BLaER1 (cell line): Measurements from ENCODE around the gene TCF12.

Experiments
- H3K27ac ChIP-seq: shearing (Covaris generic); formaldehyde crosslinking; 2 replicates; pipeline ENCODE4 v1.8.1; 2022
- H3K27me3 ChIP-seq: shearing (Covaris generic); formaldehyde crosslinking; 2 replicates; pipeline ENCODE4 v1.8.1; 2022
- H3K36me3 ChIP-seq: shearing (Covaris generic); formaldehyde crosslinking; 2 replicates; pipeline ENCODE4 v1.8.1; 2022
- H3K4me1 ChIP-seq: shearing (Covaris generic); formaldehyde crosslinking; 2 replicates; pipeline ENCODE4 v1.8.1; 2022
- H3K4me2 ChIP-seq: shearing (Covaris generic); formaldehyde crosslinking; 2 replicates; pipeline ENCODE4 v1.8.1; 2022
- H3K4me3 ChIP-seq: shearing (Covaris generic); formaldehyde crosslinking; 2 replicates; pipeline ENCODE4 v1.8.1; 2022
- H3K9ac ChIP-seq: shearing (Covaris generic); formaldehyde crosslinking; 2 replicates; pipeline ENCODE4 v1.8.1; 2022
- H3K9me3 ChIP-seq: shearing (Covaris generic); formaldehyde crosslinking; 2 replicates; pipeline ENCODE4 v1.8.1; 2022
- H4K20me1 ChIP-seq: shearing (Covaris generic); formaldehyde crosslinking; 2 replicates; pipeline ENCODE4 v1.8.1; 2022
- Cebpa-rat ChIP-seq: shearing (Covaris generic); IDR thresholded peaks from 2 replicates; pipeline ENCODE4 v1.8.1; 2022

Gene TCF12

DNA sequence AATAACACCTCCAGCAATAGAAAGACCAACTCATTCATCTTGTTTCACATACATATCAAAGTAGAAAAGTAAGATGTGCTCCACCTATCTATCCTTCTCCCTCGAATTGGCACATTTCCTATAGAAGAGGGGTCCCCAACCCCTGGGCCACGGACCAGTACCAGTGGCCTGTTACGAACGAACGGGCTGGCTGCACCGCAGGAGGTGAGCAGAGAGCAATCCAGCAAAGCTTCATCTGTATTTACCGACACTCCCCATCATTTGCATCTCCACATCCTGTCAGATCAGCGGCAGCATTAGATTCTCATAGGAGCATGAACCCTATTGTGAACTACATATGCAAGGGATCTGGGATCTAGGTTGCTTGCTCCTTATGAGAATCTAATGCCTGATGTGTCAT is 362.9 kb downstream of the TCF12 start:
- Histone ChIP-seq H4K20me1 (no peaks in the 10 kb centered on the region), H3K9me3 (no peaks in the 10 kb centered on the region), H3K4me1 (peaks cover 32% of the 10 kb centered on the region), H3K27ac (no peak overlapping the region), H3K27me3 (no peaks in the 10 kb centered on the region), H3K9ac (no peak overlapping the region), H3K4me3 (no peak overlapping the region), H3K36me3 (peaks cover 70% of the 10 kb centered on the region), H3K4me2 (no peak overlapping the region)
- no peak for TF ChIP-seq Cebpa-rat

DNA sequence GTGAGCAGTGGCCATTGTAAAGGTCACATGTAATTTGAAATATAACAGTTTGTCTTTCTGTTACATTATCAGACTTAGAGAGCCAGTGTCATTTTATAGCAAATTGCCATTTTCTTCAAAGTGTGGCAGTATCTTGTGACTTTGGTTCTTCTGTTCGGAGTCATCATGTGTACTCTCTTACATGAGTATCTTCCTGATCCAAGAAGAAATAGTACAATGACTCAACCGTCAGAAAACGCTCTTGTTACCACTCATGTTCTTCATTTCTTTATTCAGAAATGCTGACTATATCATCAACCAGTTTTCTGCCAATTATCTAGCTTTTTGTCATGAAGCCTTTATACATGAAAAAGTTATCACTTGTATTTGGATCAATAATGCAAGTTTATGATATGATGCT is 364.2 kb downstream of the TCF12 start:
- no peak overlapping the region for H3K27ac ChIP-seq
- H4K20me1 ChIP-seq = no peaks in the 10 kb centered on the region

DNA sequence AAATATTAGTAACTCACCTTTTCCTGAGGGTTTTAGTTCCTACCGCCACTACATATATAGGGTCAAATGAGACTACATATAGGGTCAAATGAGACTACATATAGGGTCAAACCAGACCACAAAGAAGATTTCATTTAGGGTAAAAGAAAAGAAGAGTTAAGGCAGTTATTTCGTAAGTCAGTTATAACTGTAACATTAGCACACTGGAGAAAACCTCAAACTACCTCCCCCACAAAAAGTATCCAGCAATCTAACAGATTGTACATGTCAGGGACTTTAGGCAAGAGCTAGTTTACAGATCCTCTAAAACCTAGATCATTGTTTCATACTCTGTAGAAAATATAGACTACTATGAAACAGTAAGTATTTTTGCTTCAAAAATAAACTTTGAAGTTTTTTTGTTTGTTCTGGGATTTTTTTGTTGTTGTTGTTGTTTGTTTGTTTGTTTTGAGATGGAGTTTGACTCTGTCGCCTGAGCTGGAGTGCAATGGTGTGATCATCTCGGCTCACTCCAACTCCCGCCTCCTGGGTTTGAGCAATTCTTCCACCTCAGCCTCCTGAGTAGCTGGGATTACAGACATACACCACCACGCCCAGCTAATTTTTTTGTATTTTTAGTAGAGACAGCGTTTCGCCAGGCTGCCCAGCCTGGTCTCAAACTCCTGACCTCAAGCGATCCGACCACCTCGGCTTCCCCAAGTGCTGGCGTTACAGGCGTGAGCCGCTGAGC is 365.5 kb downstream of the TCF12 start:
- no peaks in the 10 kb centered on the region for H4K20me1 ChIP-seq
- H3K9me3 ChIP-seq = no peaks in the 10 kb centered on the region
- TF ChIP-seq Cebpa-rat = no peak
- H3K4me1 ChIP-seq = peaks cover 32% of the 10 kb centered on the region
- peak overlapping the region; percentile 61 for H3K27ac ChIP-seq
- no peaks in the 10 kb centered on the region for H3K27me3 ChIP-seq
- H3K4me3 ChIP-seq = no peak overlapping the region
- H3K9ac ChIP-seq = peak overlapping the region; percentile 47; the same call in 1 of the 2 replicates
- H3K36me3 ChIP-seq = peaks cover 75% of the 10 kb centered on the region
- H3K4me2 ChIP-seq = peak overlapping the region; percentile 62

More for the DNA sequence above, 364.2 kb downstream of the TCF12 start:
- Histone ChIP-seq H3K36me3 (peaks cover 73% of the 10 kb centered on the region), H3K9me3 (no peaks in the 10 kb centered on the region), H3K27me3 (no peaks in the 10 kb centered on the region), H3K4me1 (peaks cover 32% of the 10 kb centered on the region), H3K9ac (no peak overlapping the region), H3K4me3 (no peak overlapping the region), H3K4me2 (no peak overlapping the region; the same call in 1 of the 2 replicates)
- no peak for TF ChIP-seq Cebpa-rat

DNA sequence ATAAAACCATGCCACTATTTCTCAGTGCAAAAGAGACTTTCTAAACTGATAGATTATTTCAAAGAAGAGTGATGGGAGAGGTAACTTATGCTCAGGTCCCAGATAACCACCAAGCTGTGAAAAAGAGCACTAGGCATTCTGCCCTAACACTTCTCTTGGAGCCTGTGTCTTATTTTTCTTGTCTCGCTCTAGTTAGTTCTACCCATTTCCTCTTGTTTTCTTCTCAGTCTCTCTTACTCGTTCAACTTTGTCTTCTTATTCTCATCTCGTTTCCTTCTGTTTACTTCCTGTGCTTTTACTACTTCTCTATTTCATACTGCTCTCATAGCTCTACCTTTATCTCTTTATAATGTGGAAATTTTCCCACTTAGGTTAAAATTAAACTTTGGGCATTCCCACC is 366.1 kb downstream of the TCF12 start:
- no peak for TF ChIP-seq Cebpa-rat
- H3K4me1 ChIP-seq = peaks cover 32% of the 10 kb centered on the region
- no peaks in the 10 kb centered on the region for H4K20me1 ChIP-seq
- H3K4me3 ChIP-seq = no peak overlapping the region
- no peaks in the 10 kb centered on the region for H3K27me3 ChIP-seq
- peak overlapping the region; percentile 61 for H3K27ac ChIP-seq
- H3K9ac ChIP-seq = peak overlapping the region; percentile 47; the same call in 1 of the 2 replicates
- H3K9me3 ChIP-seq = no peaks in the 10 kb centered on the region
- peak overlapping the region; percentile 62 for H3K4me2 ChIP-seq
- peaks cover 75% of the 10 kb centered on the region for H3K36me3 ChIP-seq

DNA sequence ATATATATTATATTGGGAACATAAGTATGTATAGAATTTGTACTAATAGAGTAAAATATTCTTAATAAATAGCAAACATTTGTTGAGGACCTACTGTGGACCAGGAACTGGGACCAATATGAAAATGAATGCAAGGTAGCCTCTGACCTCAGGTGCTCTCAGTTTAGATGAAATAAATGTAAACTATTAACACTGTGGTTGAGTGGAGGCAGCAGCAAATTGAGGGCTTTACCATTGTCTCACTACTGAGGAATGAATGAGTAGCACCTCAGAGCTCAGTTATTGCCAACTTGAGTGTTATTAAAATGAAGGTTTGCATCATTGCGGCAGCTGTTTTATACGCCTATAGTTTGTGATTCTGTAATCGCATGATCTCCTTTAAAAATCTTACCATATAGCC is 366.9 kb downstream of the TCF12 start:
- TF ChIP-seq Cebpa-rat = no peak
- H3K27ac ChIP-seq = no peak overlapping the region
- H3K27me3 ChIP-seq = no peaks in the 10 kb centered on the region
- H3K9ac ChIP-seq = no peak overlapping the region
- H4K20me1 ChIP-seq = no peaks in the 10 kb centered on the region
- peaks cover 76% of the 10 kb centered on the region for H3K36me3 ChIP-seq
- no peak overlapping the region for H3K4me3 ChIP-seq
- no peak overlapping the region for H3K4me2 ChIP-seq
- H3K9me3 ChIP-seq = peaks cover 3% of the 10 kb centered on the region; the same call in 1 of the 2 replicates
- H3K4me1 ChIP-seq = peaks cover 32% of the 10 kb centered on the region

DNA sequence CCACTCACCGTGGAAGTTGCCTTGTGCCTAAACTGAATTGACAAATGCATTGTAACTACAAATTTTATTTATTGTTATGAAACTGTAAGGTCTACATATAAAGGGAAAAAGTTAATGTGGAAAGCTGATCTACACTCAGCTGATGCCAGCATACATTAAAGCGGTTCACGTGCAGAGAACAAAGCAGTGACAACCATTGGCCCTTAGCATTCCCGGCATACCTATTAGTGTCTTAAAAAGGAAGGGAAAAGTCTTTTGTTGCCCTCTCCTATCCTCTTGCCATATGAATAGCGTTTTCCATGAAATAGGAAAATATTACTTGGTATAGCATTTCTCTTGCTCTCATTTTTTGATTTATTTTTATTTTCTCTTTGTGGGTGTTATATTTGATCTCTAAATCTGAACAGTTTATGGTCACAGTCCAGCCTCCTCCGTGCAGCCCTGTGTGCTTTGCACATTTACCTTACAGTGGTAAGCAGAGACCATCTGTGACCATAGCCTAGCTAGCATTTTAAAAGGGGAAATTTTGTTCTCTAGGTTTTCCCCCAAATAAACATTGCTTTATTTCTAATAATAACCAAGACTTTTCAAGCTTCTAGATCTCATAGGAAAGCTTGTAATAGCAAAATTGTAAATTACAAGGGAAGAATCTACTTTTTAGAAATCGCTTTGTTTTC is 368.1 kb downstream of the TCF12 start:
- peaks cover 15% of the 10 kb centered on the region for H3K9me3 ChIP-seq
- H3K27me3 ChIP-seq = no peaks in the 10 kb centered on the region
- H3K36me3 ChIP-seq = peaks cover 79% of the 10 kb centered on the region
- H4K20me1 ChIP-seq = no peaks in the 10 kb centered on the region
- no peak overlapping the region for H3K4me2 ChIP-seq
- H3K4me3 ChIP-seq = no peak overlapping the region
- no peak for TF ChIP-seq Cebpa-rat
- H3K4me1 ChIP-seq = peaks cover 32% of the 10 kb centered on the region
- no peak overlapping the region for H3K27ac ChIP-seq
- H3K9ac ChIP-seq = no peak overlapping the region

DNA sequence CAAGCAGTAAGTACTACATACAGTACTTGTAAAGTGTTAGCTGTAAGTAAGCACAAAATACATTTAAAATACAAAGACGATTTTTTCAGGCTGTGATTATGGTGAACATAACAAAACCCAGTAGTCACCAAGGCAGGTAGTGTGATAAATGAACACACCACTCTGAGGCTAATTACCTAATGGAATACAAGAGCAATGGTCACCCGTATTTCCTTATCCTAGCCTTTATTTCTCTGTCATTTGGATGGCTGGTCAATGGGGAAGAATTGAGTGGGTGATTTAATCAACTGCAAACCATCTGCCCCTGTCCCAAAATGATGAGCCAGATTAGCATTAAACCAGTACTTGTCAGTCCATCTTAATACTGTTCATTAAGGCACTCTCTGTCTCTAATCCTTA is 368.7 kb downstream of the TCF12 start:
- Histone ChIP-seq H3K9me3 (peaks cover 21% of the 10 kb centered on the region), H3K4me1 (peaks cover 29% of the 10 kb centered on the region), H3K4me3 (no peak overlapping the region), H3K27ac (no peak overlapping the region), H3K4me2 (no peak overlapping the region), H4K20me1 (no peaks in the 10 kb centered on the region), H3K9ac (no peak overlapping the region), H3K36me3 (peaks cover 79% of the 10 kb centered on the region), H3K27me3 (no peaks in the 10 kb centered on the region)
- no peak for TF ChIP-seq Cebpa-rat

DNA sequence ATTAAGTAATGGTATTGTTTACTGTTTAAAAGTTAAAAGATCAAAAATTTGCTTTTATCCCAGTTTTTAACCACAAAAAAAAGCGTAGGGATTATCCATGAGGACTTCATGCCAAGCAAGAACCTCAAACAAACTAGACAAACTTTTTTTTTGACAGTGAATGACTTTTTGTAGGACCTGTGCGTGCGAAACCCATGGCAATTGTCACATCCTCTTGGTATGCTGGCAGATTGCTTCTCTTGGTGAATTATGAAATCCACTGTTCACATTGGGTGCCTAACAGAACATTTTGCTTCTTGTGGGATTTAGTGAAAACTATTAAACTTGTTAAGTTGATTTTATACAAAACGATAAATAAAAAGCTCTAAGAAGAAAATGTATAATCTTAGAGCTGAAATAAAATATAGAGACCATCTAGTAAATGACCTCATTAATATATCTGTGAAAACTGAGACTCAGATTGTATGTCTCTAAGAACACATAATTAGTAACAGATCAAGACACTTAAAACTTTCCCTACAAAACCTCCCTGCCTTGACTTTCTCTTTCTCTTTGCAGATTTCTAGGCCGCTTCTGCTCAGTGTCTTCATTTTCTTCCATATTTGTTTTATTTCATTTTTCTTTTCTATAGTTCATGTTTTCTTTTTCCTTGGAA is 370.6 kb downstream of the TCF12 start:
- Histone ChIP-seq H3K27ac (no peak overlapping the region), H3K4me1 (peaks cover 10% of the 10 kb centered on the region), H3K9me3 (peaks cover 21% of the 10 kb centered on the region), H4K20me1 (no peaks in the 10 kb centered on the region), H3K4me2 (no peak overlapping the region), H3K9ac (no peak overlapping the region), H3K36me3 (peaks cover 67% of the 10 kb centered on the region), H3K4me3 (no peak overlapping the region), H3K27me3 (no peaks in the 10 kb centered on the region)
- no peak for TF ChIP-seq Cebpa-rat

DNA sequence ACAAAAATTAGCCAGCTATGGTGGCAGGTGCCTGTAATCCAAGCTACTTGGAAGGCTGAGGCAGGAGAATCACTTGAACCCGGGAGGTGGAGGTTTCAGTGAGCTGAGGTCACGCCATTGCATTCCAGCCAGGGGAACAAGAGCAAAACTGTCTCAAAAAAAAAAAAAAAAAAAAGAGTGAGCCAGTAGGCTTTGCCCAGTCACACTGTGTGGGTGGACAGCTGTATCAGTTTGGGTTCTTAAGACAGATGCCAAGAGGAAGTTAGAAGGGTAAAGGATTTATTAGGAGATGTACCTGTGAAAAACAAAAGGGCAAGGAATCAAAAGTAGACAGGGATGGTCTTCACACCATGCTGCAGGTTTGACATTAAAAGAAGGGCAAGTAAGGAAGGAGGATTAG is 371.7 kb downstream of the TCF12 start:
- H3K36me3 ChIP-seq = peaks cover 67% of the 10 kb centered on the region
- H3K4me3 ChIP-seq = no peak overlapping the region
- no peak overlapping the region for H3K4me2 ChIP-seq
- H3K4me1 ChIP-seq = no peaks in the 10 kb centered on the region
- H3K9ac ChIP-seq = no peak overlapping the region
- no peaks in the 10 kb centered on the region for H4K20me1 ChIP-seq
- peaks cover 21% of the 10 kb centered on the region for H3K9me3 ChIP-seq
- no peak overlapping the region for H3K27ac ChIP-seq
- no peak for TF ChIP-seq Cebpa-rat
- no peaks in the 10 kb centered on the region for H3K27me3 ChIP-seq

DNA sequence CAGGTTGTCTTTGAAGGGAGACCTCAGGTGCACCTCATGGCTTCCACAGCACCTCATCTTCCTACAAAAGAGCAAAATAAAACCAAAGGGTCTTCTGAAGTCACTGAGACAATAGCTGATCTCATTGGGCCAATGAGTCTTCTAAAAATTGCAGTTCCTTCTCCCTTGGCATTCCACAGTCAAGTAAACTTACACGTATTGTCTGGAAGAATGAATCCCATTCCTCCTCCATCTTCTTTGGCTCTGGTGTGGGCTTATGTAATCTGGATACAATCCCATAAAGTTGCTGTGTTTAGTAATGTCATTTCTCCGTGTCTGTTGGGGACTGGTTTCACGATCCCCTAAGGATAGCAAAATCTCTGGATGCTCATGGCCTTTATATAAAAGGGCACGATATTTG is 372.4 kb downstream of the TCF12 start:
- Histone ChIP-seq H3K4me2 (no peak overlapping the region), H3K4me3 (no peak overlapping the region), H3K36me3 (peaks cover 62% of the 10 kb centered on the region), H3K9me3 (peaks cover 21% of the 10 kb centered on the region), H4K20me1 (no peaks in the 10 kb centered on the region), H3K27me3 (no peaks in the 10 kb centered on the region), H3K9ac (no peak overlapping the region), H3K27ac (no peak overlapping the region), H3K4me1 (no peaks in the 10 kb centered on the region)
- no peak for TF ChIP-seq Cebpa-rat
